Measurements from ENCODE around the gene SNX17.

- TF ChIP-seq CTCF (IDR thresholded peaks at IDR 0.05) (no peak), POLR2A (IDR thresholded peaks at IDR 0.05) (peak in 1 of 2 donors; percentile 13)
Observed at GRCh38 chr2:27409321-27410073, 39.1 kb downstream of the SNX17 start, which contains the start of gene PPM1G.
